Activated T-helper 2 cell treated with anti-CD3 and anti-CD28 coated beads, Interferon-gamma antibody, Interleukin-2, Interleukin-4, amounts not matched to agents 10 μg/mL and 5 μg/mL and 100 μg/mL, durations not matched to agents 14 hours and 24 hours and 36 hours (primary cell): ENCODE measurements around the gene NACAD. TPM values are rescaled to one million over a fixed set of nuclear protein-coding genes. Genes with fewer than 3 reads are reported as not detected.

Experiments used
- DNase-seq: peaks from one replicate; pipeline ENCODE4 v3.0.0; 2021; ENCODE audit warnings: low spot score
- H3K27ac Mint-ChIP-seq: one replicate; pipeline ENCODE4 v1.8.0; 2021; ENCODE audit warnings: mixed read lengths
- H3K27me3 Mint-ChIP-seq: one replicate; pipeline ENCODE4 v1.8.0; 2021; ENCODE audit warnings: low read depth, mixed read lengths
- H3K36me3 Mint-ChIP-seq: one replicate; pipeline ENCODE4 v1.8.0; 2021; ENCODE audit warnings: low read depth, mixed read lengths
- H3K4me1 Mint-ChIP-seq: one replicate; pipeline ENCODE4 v1.8.0; 2021; ENCODE audit warnings: low read depth, mixed read lengths
- H3K4me3 Mint-ChIP-seq: one replicate; pipeline ENCODE4 v1.8.0; 2021; ENCODE audit warnings: low read depth, mild to moderate bottlenecking, moderate library complexity, mixed read lengths
- H3K9me3 Mint-ChIP-seq: one replicate; pipeline ENCODE4 v1.8.0; 2021; ENCODE audit warnings: mixed read lengths
- intact Hi-C: fragments of 100-400 bp; cut with micrococcal nuclease; formaldehyde crosslinking; loops from one replicate; pipeline ENCODE4 v1.15.1; 2023
- total RNA-seq: library from RNA; stranded (reverse); gene quantifications from 2 replicates; pipeline ENCODE4 v1.2.3, GENCODE V29; 2022

The NACAD gene
- total RNA-seq, 1 donor from 2014 or later = 0.52 TPM

DNA sequence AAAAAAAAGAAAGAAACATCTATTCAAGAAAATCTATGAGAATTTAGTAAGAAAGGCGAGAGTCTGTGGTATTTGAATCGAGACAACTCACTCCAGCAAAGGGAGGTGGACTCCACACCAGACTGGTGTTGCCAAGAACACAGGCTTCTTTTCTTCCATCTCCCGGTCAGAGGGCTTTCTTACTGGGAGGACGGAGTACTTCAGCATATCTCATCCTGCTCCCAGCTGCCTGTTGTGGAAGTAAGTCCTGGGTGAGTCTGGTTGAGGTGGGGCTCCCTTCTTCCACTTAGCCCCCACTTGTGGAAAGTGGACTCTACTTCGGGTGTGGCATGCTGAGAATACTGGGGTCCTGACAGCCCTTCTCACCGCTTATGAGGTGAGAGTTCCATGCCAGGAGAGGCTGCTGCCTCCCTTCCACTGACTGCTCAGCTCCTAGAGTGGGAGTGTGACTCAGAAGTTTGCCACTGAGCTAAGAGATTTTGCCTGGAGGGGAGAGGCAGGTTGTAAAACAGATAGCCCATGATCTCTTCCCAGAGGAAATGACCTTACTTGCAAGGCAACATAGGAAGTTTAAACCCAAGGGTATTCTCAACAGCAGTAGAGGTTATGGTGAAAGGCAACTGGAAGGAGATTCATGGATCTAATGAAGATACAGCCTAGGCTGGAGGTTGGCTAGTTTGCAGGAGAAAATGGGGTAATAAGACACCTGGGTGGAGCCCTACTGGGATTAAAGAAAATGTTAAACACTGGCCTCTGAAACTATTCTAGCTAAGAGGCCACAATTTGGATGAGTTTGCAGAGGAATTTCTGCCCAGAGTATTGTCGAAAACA, 3.5 kb upstream of the NACAD start:
- Mint-ChIP-seq H3K27ac (no peak overlapping the region), H3K4me1 (peaks cover 9% of the 10 kb centered on the region), H3K36me3 (peaks cover 3% of the 10 kb centered on the region), H3K9me3 (peaks cover 4% of the 10 kb centered on the region), H3K27me3 (peaks cover 24% of the 10 kb centered on the region), H3K4me3 (no peak overlapping the region)
- DNase-seq = no peak
- intact Hi-C loops = no loop called here

GRCh38 chr7:45089341-45089891, 647 bp upstream of the NACAD start:
- Mint-ChIP-seq H3K27ac (no peak overlapping the region), H3K27me3 (peaks cover 26% of the 10 kb centered on the region), H3K4me1 (peaks cover 9% of the 10 kb centered on the region), H3K36me3 (peaks cover 3% of the 10 kb centered on the region), H3K4me3 (peak overlapping the region; percentile 64), H3K9me3 (peaks cover 4% of the 10 kb centered on the region)
- intact Hi-C loops = no loop called here
- peak; percentile 64 for DNase-seq

- intact Hi-C loops = no loop called here
- no peaks in the 10 kb centered on the region for H3K36me3 Mint-ChIP-seq
- H3K4me3 Mint-ChIP-seq = no peak overlapping the region
- peaks cover 22% of the 10 kb centered on the region for H3K27me3 Mint-ChIP-seq
- peaks cover 9% of the 10 kb centered on the region for H3K4me1 Mint-ChIP-seq
- H3K27ac Mint-ChIP-seq = no peak overlapping the region
- H3K9me3 Mint-ChIP-seq = no peaks in the 10 kb centered on the region
- DNase-seq = no peak
Observed at GRCh38 chr7:45088146-45088701, 545 bp downstream of the NACAD start.

GRCh38 chr7:45087301-45088145, 1.2 kb downstream of the NACAD start:
- no peaks in the 10 kb centered on the region for H3K36me3 Mint-ChIP-seq
- peaks cover 8% of the 10 kb centered on the region for H3K4me1 Mint-ChIP-seq
- intact Hi-C loops = no loop called here
- no peak overlapping the region for H3K27ac Mint-ChIP-seq
- peaks cover 18% of the 10 kb centered on the region for H3K27me3 Mint-ChIP-seq
- no peak overlapping the region for H3K4me3 Mint-ChIP-seq
- DNase-seq = no peak
- no peaks in the 10 kb centered on the region for H3K9me3 Mint-ChIP-seq

DNA sequence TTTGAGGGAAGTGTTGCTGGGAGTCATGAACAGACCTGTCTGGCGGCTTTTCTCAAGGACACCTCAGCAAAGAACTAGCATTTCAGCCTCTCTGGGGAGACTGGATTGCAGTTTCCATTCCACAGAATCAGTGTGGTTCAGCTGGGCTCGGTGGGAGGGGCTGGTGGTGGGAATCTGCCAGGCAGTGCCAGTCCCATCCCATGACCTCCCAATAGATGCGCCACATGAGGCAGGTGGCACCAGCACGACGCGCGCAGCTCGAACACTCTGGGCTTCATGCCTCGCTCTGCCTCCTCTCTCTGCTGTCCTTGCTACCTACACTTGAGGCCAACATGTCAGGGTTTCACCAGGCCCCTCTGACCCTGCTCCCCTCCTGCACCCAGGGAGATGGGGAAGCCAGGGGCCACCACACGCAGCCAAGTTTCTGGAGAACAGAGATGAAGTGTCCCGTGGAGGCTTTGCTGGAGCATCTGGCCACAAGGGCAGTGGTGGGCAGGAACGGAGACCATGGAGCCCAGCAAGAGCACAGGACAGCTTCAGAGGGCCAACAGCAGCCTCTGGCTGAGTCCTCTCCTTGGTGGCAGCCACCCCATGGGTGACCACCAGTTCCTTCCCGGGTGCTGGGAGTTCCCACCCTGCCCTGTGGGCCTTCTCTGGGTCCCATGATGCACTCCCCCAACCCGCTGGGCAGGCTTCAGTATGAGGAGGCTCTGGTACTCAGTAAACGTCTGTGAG, 2.3 kb downstream of the NACAD start:
- Mint-ChIP-seq H3K27ac (no peak overlapping the region), H3K4me1 (peaks cover 7% of the 10 kb centered on the region), H3K36me3 (no peaks in the 10 kb centered on the region), H3K4me3 (no peak overlapping the region), H3K27me3 (peaks cover 13% of the 10 kb centered on the region), H3K9me3 (no peaks in the 10 kb centered on the region)
- DNase-seq = no peak
- intact Hi-C loops = no loop called here

DNA sequence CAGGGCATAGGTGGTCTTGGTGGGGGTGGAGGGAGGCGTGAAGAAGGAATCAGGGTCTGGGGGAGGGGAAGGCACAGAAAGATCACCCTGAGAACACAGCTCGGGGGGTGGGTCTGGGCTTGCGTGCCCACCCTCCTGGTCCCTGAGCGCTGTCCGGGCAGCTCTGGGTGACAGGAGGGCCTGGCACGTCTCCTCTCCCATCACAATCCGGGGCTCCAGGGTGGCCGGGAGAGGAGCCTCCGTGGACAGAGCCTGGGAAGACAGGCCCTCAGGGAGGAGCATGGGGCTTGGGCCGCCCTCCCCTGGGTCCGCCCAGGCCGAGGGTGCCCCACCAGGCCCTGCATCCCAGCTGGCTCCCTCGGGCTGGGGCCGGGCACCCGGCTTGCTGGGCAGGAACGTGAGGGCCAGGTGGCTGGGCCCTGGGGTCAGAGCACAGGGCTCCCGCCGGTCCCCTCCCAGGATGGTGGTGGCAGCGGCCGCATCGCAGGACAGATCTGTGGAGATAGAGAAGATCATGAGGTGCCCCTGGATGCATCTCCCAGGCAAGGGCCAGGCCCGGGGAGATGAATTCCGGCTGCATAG, 3.1 kb downstream of the NACAD start:
- Mint-ChIP-seq H3K4me1 (peaks cover 7% of the 10 kb centered on the region), H3K36me3 (no peaks in the 10 kb centered on the region), H3K4me3 (no peak overlapping the region), H3K27ac (no peak overlapping the region), H3K9me3 (no peaks in the 10 kb centered on the region), H3K27me3 (peaks cover 13% of the 10 kb centered on the region)
- no peak for DNase-seq
- intact Hi-C loops = no loop called here

DNA sequence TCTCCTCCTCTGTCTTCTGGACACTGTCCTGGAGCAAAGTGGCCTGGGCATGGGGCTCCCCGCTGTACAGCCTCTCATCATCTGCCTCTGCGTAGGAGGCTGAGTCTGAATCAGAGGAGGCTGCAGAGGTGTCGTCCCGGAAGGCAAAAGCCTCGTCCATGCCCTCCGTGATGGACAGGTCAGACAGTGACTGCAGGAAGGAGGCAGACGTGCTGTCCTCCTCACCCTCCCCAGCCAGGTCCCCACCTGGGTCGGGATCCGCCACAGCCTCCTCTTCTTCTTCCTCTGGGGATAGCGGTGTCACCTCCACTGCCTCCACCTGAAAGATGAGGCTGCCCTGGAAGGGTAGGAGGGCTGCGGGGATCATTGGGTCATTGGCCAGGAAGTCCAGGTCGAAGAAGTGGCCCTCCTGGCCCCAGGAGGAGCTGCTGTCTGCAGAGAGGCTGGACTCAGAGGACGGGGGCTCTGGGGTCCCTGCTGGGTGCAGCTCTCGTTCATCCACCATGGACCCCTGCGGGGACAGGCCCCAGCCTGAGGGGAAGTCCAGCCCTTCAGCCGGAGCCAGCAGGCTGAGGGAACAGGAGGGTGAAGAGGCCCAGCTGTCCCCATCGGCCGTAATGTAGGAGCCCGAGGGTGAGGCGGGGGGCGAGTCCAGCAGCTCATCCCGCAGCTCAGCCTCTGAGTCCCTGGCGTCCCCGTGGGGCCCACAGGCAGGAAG, 3.7 kb downstream of the NACAD start:
- Mint-ChIP-seq H3K4me3 (no peak overlapping the region), H3K9me3 (no peaks in the 10 kb centered on the region), H3K27me3 (peaks cover 12% of the 10 kb centered on the region), H3K36me3 (no peaks in the 10 kb centered on the region), H3K4me1 (peaks cover 7% of the 10 kb centered on the region), H3K27ac (no peak overlapping the region)
- intact Hi-C loops = no loop called here
- no peak for DNase-seq

DNA sequence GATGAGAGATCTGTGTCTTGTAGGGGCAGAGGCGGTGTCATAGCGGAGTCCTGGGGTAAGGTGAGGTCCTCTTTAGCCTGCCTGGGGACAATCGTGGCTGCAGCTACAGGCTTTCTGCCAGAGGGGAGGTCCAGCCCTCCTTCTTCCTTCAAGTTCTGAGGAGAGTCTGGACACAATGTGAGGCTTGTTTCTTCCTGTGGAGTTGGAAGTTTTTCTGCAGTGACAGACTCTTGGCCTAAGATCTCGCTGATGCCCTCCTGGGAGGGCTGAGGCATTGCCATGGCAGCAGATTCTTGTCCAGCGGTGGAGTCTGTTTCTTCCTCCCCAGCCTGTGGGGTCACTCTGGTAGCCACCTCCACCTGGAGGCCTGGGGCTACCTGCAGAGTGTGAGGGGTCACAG, 4.4 kb downstream of the NACAD start:
- peaks cover 5% of the 10 kb centered on the region for H3K27me3 Mint-ChIP-seq
- H3K4me3 Mint-ChIP-seq = no peak overlapping the region

DNA sequence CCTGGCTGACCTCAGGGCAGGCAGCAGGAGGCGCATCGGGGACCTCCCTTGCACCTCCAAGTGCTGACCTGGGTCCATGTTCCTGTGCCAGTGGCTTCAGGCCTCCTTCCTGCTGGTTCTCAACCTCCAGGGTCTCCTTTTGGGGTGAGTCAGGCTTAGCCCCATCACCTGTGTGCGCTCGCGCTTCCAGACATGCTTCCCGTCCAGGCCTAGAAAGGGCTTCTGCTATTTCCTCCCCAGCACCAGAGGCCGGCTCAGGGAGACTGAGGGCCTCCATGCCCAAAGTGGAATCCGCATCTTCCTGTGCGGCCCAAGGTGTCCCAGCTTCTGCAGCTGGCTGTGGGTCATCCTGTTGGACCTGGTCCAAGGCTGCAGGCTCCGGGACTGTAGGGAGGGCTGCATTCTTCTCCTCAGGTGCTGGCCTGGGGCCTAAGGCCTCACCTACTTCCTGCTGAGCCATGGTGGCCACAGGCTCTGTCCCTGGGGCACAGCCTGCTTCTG, 5.9 kb downstream of the NACAD start:
- DNase-seq = no peak

More for the DNA sequence above, 4.4 kb downstream of the NACAD start:
- Mint-ChIP-seq H3K9me3 (no peaks in the 10 kb centered on the region), H3K36me3 (no peaks in the 10 kb centered on the region), H3K4me1 (peaks cover under 1% of the 10 kb centered on the region), H3K27ac (no peak overlapping the region)
- intact Hi-C loops = no loop called here
- no peak for DNase-seq

GRCh38 chr7:45082031-45082830, 6.5 kb downstream of the NACAD start:
- intact Hi-C loops = no loop called here
- Mint-ChIP-seq H3K27ac (no peak overlapping the region), H3K27me3 (peaks cover 2% of the 10 kb centered on the region), H3K9me3 (no peaks in the 10 kb centered on the region), H3K4me3 (no peak overlapping the region), H3K36me3 (no peaks in the 10 kb centered on the region), H3K4me1 (no peaks in the 10 kb centered on the region)
- no peak for DNase-seq

More for the DNA sequence above, 5.9 kb downstream of the NACAD start:
- Mint-ChIP-seq H3K4me3 (no peak overlapping the region), H3K4me1 (no peaks in the 10 kb centered on the region), H3K27me3 (peaks cover 2% of the 10 kb centered on the region), H3K9me3 (no peaks in the 10 kb centered on the region), H3K36me3 (no peaks in the 10 kb centered on the region), H3K27ac (no peak overlapping the region)
- intact Hi-C loops = no loop called here

- no peak overlapping the region for H3K4me3 Mint-ChIP-seq
- no peaks in the 10 kb centered on the region for H3K36me3 Mint-ChIP-seq
- no peaks in the 10 kb centered on the region for H3K9me3 Mint-ChIP-seq
- H3K27ac Mint-ChIP-seq = no peak overlapping the region
- H3K27me3 Mint-ChIP-seq = no peaks in the 10 kb centered on the region
- H3K4me1 Mint-ChIP-seq = no peaks in the 10 kb centered on the region
- no peak for DNase-seq
- intact Hi-C loops = no loop called here
Observed at GRCh38 chr7:45081670-45081974, 7.1 kb downstream of the NACAD start.
